SU-DHL-6 (cell line): Measurements from ENCODE around the gene PCBP1.

Experiments used
- CTCF ChIP-seq: fragments of 200-600 bp; sonication (generic); IDR thresholded peaks from one replicate; pipeline ENCODE4 v1.5.1; 2017; ENCODE audit warnings: antibody characterized with exemption, mild to moderate bottlenecking, low read length, moderate library complexity; ENCODE audit not compliant: insufficient read depth, poor library complexity, severe bottlenecking
- EZH2phosphoT487 ChIP-seq: fragments of 200-600 bp; sonication (generic), shearing (Covaris generic); conservative IDR thresholded peaks from 2 replicates; pipeline ENCODE4 v1.6.1; 2018; ENCODE audit warnings: mild to moderate bottlenecking, antibody characterized with exemption, low read length, moderate library complexity, mixed read lengths

- no peak for TF ChIP-seq CTCF
- no peak for TF ChIP-seq EZH2phosphoT487
These were observed 6.6 kb upstream of the PCBP1 start for GRCh38 chr2:70080610-70081200.
